ENCODE measurements around the gene USP44. TPM values are rescaled to one million over a fixed set of nuclear protein-coding genes. Genes with fewer than 3 reads are reported as not detected.
"Not testable (repeated sequence)": the region's sequence is repeated elsewhere in the genome, so short reads cannot be mapped to it uniquely, and the experiment has no call there.

The USP44 gene
- total RNA-seq, 1 donor: 1.8 TPM

- no peak overlapping the region for H3K4me3 ChIP-seq (ENCODE audit: low read depth, low read length)
- no peak for TF ChIP-seq CTCF (IDR thresholded peaks at IDR 0.05; ENCODE audit: insufficient read depth, low read length)
- peak; percentile 21 for DNase-seq (ENCODE audit: low read depth)
These were observed 66.8 kb downstream of the USP44 start for GRCh38 chr12:95484524-95484923.

GRCh38 chr12:95482564-95482963, 68.7 kb downstream of the USP44 start:
- not testable (repeated sequence) for DNase-seq (ENCODE audit: low read depth)

GRCh38 chr12:95481888-95482287, 69.4 kb downstream of the USP44 start:
- no peak for TF ChIP-seq CTCF (IDR thresholded peaks at IDR 0.05; ENCODE audit: insufficient read depth, low read length)
- DNase-seq (ENCODE audit: low read depth): no peak

More at GRCh38 chr12:95482564-95482963, 68.7 kb downstream of the USP44 start:
- not testable (repeated sequence) for H3K4me3 ChIP-seq (ENCODE audit: low read depth, low read length)

GRCh38 chr12:95481072-95481471, 70.2 kb downstream of the USP44 start:
- no peak overlapping the region for H3K4me3 ChIP-seq (ENCODE audit: low read depth, low read length)
- TF ChIP-seq CTCF (IDR thresholded peaks at IDR 0.05; ENCODE audit: insufficient read depth, low read length): peak; percentile 7
- no peak for DNase-seq (ENCODE audit: low read depth)

More at GRCh38 chr12:95481888-95482287, 69.4 kb downstream of the USP44 start:
- no peak overlapping the region for H3K4me3 ChIP-seq (ENCODE audit: low read depth, low read length)

GRCh38 chr12:95480230-95480629, 71.0 kb downstream of the USP44 start:
- no peak for TF ChIP-seq CTCF (IDR thresholded peaks at IDR 0.05; ENCODE audit: insufficient read depth, low read length)
- H3K4me3 ChIP-seq (ENCODE audit: low read depth, low read length): no peak overlapping the region
- DNase-seq (ENCODE audit: low read depth): no peak

GRCh38 chr12:95474660-95474958, 76.7 kb downstream of the USP44 start:
- no peak for TF ChIP-seq CTCF (IDR thresholded peaks at IDR 0.05; ENCODE audit: insufficient read depth, low read length)
- DNase-seq (ENCODE audit: low read depth): no peak
- peak overlapping the region; percentile 94 for H3K4me3 ChIP-seq (ENCODE audit: low read depth, low read length)

- TF ChIP-seq CTCF (IDR thresholded peaks at IDR 0.05; ENCODE audit: insufficient read depth, low read length): no peak
- peak within 1 kb of the TSS; percentile 94 for H3K4me3 ChIP-seq (ENCODE audit: low read depth, low read length)
- peak; percentile 96 for DNase-seq (ENCODE audit: low read depth)
These were observed 77.2 kb downstream of the USP44 start, which contains the start of gene METAP2 for GRCh38 chr12:95473884-95474659. METAP2 (plus strand) TSS chr12:95474152; CDS start chr12:95474180, 28 bp downstream.

Data from fibroblast of the aortic adventitia (primary cell).